C4-2B (cell line): Measurements from ENCODE around the gene FLYWCH2.

ENCODE experiments used
- H3K27ac ChIP-seq: fragments of 450-650 bp; 2 replicates; pipeline ENCODE4 v1.5.1; 2017
- CTCF ChIP-seq: fragments of 450-650 bp; conservative IDR thresholded peaks from 2 replicates; pipeline ENCODE4 v1.5.1; 2017; ENCODE audit warnings: mild to moderate bottlenecking
- ZFX ChIP-seq: fragments of 450-650 bp; IDR thresholded peaks from 2 replicates; pipeline ENCODE4 v1.6.1; 2017

Gene FLYWCH2

GRCh38 chr16:2882650-2883457 lies at the start of gene FLYWCH2:
Gene FLYWCH2 (plus strand): TSS chr16:2883215. CDS start chr16:2896450, 13,235 bp downstream.
- TF ChIP-seq CTCF = no peak
- peak; percentile 60; the same call in 1 of the 2 replicates for TF ChIP-seq ZFX
- H3K27ac ChIP-seq = peak within 1 kb of the TSS; percentile 95

- TF ChIP-seq ZFX = no peak
- no peak for TF ChIP-seq CTCF
- H3K27ac ChIP-seq = no peak overlapping the region
These were observed 49.2 kb upstream of the FLYWCH2 start for GRCh38 chr16:2833776-2834175.

- TF ChIP-seq ZFX (no peak), CTCF (no peak)
- H3K27ac ChIP-seq = 0 out of 2 replicates have a peak overlapping the region, but pooled peaks have one; percentile 17
These were observed 48.0 kb upstream of the FLYWCH2 start for GRCh38 chr16:2834968-2835367.

GRCh38 chr16:2835638-2836493 lies 47.1 kb upstream of the FLYWCH2 start:
- no peak for TF ChIP-seq ZFX
- no peak for TF ChIP-seq CTCF
- peak overlapping the region; percentile 17; the same call in 1 of the 2 replicates for H3K27ac ChIP-seq

GRCh38 chr16:2836646-2837508 lies 46.1 kb upstream of the FLYWCH2 start:
- no peak overlapping the region for H3K27ac ChIP-seq

GRCh38 chr16:2838928-2839327 lies 44.1 kb upstream of the FLYWCH2 start:
- TF ChIP-seq CTCF (no peak; the same call in 1 of the 2 replicates), ZFX (no peak)

More at GRCh38 chr16:2836646-2837508, 46.1 kb upstream of the FLYWCH2 start:
- no peak for TF ChIP-seq CTCF
- no peak for TF ChIP-seq ZFX

More at GRCh38 chr16:2838928-2839327, 44.1 kb upstream of the FLYWCH2 start:
- no peak overlapping the region for H3K27ac ChIP-seq
